Measurements from ENCODE around the gene EEFSEC.

DNA sequence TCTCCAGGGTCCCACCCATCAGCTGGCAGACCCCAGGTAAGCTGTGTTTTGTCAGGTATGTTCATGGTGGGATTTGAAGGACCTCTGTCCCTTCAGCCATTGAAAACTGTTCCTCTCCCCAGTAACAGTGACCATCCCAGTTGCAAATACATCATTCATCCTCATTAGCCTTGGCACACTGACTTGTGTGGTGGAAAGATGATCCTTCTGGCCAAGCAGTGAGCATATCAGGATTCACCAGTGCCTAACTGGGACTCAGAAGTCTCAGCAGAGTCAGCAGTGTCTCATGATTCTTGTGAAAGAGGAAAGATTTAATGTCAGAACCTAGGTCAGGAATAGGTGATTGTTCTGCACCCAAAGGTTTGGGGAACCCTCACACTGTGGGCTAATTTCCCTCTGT lies 223.2 kb downstream of the EEFSEC start:
- TF ChIP-seq, protein P1, sequence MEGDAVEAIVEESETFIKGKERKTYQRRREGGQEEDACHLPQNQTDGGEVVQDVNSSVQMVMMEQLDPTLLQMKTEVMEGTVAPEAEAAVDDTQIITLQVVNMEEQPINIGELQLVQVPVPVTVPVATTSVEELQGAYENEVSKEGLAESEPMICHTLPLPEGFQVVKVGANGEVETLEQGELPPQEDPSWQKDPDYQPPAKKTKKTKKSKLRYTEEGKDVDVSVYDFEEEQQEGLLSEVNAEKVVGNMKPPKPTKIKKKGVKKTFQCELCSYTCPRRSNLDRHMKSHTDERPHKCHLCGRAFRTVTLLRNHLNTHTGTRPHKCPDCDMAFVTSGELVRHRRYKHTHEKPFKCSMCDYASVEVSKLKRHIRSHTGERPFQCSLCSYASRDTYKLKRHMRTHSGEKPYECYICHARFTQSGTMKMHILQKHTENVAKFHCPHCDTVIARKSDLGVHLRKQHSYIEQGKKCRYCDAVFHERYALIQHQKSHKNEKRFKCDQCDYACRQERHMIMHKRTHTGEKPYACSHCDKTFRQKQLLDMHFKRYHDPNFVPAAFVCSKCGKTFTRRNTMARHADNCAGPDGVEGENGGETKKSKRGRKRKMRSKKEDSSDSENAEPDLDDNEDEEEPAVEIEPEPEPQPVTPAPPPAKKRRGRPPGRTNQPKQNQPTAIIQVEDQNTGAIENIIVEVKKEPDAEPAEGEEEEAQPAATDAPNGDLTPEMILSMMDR (IDR thresholded peaks at IDR 0.05): no peak
- TF ChIP-seq POLR2A (IDR thresholded peaks at IDR 0.05): no peak
